GM21390 (cell line): Measurements from ENCODE around the gene PXMP2.

ENCODE experiments used
- ATAC-seq: cut with Tn5 transposase; IDR thresholded peaks from one replicate; pipeline ENCODE4 v1.9.1; 2021; ENCODE audit not compliant: unreplicated experiment

Gene PXMP2

DNA sequence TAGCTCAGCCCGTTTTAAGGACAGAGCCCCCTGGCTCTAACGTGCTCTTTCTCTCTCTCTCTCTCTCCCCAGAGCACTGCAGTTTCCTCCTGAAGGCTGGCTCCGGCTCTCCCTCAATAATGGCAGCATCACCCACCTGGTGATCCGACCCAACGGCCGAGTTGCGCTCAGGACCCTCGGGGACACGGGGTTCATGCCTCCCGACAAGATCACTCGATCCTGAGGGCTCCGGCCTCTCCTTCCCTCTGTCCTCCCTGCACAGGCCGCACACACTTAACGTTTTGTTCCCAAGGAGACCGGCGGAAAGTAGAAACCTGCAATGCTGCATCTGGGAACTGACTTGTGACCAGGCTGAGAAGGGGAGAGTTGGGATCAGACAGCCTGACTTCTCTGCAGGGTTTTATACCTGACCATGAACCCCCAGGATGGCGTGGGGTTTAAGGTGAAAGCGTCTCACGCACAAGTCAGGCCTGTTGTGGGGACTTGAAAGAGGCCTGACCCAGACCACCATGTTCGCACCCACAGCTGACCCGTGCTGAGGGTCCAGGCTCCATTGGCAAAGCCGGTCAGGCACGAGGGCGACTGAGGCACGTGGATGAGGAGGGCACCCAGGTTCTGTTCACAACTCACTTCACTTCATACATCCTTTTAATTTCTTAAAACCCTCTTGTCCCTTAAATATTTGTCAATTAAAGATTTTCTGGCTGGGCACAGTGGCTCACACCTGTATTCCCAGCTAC is 33.4 kb downstream of the PXMP2 start:
- ATAC-seq = no peak

DNA sequence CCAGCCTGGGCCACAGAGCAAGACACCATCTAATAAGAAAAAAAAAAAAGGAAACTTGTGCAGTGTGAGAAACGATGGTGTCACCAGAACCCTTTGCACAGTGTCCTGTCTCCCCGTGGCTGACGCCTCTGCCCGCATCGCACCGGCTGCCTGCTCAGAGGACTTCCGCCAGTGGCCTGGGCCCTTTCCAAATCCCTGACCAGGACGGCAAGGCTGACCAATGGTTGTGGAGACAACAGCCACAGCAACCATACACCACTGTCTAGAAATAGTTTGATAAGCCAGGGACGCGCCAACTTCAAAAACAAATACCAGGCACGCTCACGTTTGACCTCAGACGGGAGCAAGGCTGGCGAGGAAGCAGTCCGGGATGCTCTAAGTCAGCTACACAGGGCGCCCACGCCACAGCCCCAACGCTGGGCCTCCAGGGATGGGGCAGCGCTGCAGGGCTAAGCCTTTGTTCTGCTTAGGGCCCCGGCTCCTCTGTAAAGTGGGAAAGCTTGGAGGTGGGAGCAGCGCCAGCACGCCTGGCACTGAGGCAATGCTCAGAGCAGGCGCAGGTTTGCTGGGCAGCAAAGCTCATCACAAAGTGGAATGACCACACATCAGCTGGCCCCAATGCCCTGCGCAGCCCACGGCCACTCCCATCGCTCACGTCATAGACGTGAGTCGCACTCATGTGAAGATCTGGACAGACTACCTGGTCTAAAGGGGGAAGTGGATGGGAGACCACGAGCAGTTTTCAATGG is 35.8 kb downstream of the PXMP2 start:
- ATAC-seq = no peak

DNA sequence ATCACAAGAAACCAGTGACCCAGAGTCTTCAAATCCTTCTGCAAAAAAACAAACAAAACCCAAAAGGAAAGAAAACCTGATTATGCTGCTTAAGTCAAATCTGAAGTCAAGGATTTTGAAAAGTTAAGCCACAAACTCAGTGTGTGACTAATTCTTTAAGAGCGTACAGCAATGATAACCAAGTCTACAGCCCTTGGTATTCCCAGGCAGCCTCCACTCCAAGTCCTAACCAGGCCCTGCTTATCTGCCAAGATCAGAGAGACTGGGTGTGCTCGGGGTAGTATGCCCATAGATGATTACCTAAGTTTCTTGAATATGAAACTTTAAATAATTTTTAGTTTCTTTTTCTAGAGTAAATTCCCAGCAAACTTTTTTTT is 36.4 kb downstream of the PXMP2 start:
- ATAC-seq = no peak

DNA sequence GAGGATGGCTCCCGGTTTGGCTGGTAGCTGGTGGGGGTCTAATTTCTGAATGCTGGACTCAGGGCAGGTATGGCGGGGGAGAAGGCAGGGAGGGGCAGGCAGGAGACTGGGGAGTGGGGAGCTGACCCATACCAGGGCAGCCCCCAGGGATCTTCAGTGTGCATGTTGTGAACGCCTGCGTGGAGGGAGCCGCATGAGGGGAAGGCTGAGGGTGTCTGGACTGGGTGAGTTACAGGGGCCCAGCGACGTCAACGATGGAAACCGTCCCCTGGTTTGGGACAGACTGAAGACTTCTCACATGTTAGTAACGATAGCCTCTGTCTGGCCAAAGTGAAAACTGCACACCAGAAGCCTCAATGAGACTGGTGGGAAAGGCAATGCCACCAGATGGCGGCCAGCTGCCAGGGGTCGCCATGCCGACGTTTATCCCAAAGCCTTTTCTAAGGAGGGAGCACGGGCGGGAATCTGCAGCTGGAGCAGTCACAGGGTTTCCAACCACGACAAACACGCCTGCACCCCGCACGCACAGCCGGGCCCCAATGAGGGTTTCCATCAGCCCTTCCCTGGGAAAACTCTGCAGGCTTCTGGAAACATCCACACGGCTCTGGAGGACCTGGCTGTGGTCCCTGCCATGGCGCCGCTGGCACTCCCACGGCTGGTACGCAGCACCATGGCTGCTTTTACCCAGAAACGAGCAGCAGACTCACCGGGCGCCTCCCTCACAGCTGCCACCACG is 37.3 kb downstream of the PXMP2 start:
- ATAC-seq = no peak

DNA sequence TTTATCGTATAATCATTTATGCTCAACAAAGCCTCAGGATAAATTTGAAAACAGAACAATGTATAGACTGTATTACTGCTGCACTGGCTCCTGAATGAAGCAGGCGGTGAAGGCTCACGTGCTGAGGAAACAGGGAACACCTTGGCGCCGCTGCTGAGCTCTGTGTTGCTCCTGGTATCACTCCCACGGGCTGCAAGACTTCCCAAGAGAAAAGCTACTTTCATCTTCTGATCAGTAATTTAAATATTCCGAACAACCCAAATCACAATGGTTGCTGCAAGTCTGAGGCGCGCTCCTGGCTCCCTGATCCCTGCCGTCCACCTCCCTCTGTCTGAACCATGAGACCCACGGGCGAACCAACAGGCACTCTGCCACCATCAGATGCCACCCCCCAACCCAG is 39.0 kb downstream of the PXMP2 start:
- no peak for ATAC-seq

DNA sequence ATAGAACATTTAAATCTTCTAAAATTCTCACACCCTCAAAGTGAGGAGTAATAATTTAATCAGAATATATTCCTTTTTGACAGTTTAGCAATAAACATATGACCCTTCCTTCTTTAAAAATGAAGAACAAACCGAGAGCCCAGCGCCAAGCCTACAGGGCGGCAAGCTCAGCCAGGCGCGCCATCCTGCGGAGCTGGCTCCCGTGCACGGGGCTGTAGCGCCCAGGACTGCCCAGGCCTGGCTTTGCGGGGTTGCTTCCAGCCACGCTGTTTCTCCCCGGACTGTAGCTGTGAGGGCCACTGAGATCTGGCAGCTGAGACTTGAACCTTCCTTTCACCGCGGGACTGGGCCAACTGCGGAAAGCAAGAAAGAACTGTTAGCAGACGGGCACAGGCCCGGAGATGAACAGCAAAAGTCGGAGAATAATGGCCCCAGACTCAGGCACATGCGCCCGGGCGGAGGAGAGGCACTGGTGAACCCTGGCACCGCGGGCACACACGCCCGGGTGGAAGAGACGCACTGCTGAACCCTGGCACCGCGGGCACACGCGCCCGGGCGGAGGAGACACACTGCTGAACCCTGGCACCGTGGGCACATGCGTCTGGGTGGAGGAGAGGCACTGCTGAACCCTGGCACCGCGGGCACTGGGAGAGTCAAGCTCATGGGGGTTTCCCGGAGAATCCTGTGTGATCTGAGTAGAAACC is 39.9 kb downstream of the PXMP2 start:
- ATAC-seq = no peak

DNA sequence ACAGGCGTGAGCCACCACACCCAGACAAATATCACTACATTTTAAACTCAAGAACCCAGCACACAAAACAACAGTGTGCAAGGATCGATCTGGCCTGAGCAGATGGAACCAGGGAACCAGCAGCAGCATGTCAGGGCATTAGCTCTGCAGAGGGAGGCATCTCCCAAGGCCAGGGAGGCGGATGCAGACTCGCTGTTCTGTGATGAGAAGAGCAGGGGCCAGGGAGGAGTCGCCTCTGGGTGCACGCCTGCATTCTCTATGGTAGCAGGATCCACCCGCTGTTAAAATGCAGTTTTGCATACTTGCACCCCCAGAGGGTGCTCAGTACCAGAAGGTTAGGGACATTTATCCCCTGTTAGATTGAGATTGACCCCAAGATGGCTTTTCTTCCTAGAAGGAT is 41.1 kb downstream of the PXMP2 start:
- ATAC-seq = no peak

DNA sequence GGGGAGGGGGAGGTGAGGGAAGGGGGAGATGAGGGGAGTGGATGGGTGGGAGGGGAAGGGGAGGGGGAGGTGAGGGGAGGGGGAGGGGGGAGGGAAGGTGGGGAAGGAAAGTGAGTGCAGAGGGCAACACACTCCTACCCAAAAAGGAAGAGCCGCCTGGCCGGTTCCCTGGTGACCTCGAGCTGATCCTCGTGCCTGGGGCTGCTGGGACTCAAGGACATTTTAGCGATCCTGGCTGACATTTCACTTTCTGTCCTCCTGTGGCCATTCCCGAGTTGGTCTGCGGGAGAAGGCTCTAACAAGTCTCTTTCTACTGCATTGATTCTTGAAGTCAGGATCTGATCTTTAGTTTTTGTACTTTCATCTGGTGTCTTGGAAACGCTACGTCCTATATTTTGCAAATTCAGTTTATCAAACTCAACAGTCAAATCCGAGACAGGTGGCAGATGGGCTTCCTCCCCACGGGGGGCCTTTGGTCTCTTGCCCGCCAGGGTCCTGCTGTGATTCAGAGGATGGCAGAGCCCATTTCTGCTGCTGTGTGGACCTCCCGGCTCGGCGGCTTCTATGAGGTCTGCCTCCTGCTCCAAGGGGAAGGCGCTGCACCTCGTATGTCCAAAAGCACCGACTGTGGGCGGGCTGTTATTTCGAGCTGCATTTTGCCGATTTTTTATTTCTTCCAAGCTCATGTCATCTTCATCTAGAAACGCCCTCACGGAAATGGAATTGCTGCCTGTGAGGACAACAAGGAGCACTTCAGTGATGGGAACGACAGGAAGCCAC is 42.3 kb downstream of the PXMP2 start:
- ATAC-seq = no peak

DNA sequence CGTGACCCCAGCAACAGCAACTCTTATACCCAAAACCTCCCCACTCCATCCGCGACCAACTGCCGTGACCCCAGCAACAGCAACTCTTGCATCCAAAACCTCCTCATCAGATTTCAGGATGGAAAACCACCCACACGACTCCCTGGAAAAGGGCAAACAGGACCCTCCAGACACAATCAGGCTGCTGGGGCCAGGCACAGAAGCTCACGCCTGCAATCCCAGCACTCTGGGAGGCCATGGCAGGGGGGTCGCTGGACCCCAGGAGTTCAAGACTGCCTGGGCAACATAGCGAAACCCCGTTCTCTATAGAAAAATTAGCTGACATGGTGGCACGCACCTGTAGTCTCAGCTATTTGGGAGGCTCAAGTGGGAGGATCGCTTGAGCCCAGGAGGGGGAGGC is 43.0 kb downstream of the PXMP2 start:
- ATAC-seq = no peak

DNA sequence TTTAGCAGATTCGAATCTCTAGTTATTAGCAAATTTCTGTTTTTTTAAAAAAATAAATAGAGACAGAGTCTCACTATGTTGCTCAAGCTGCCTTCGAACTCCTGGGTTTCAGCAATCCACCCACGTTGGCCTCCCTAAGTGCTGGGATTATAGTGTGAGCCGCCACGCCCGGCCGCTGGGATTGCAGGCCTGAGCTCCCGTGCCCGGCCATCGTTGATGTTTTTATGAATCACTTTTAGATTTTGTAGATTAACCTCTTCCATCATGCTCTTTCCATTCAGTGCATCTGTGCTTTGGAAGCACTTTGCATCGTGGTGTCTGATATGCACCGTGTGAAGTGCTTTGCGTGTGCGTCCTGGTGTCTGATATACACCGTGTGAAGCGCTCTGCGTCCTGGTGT is 44.2 kb downstream of the PXMP2 start:
- ATAC-seq = no peak

DNA sequence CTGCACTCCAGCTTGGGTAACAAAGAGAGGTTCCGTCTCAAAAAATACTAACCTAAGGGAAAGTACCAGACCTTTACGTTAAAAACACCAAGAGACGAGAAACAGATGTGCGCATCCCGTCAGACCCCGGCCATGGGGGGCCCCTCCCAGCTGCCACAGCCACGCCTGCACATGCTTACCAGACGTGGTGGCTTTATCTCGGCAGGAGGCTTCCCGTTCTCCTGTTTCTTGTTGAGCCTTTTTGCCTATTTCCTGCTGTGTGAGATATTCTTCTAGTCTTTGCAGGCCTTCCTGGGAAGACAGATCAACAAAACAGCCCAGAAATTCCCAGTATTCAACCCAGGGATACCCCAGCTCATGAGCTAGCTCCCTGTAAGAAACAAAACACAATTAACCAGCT is 46.8 kb downstream of the PXMP2 start:
- ATAC-seq = no peak

DNA sequence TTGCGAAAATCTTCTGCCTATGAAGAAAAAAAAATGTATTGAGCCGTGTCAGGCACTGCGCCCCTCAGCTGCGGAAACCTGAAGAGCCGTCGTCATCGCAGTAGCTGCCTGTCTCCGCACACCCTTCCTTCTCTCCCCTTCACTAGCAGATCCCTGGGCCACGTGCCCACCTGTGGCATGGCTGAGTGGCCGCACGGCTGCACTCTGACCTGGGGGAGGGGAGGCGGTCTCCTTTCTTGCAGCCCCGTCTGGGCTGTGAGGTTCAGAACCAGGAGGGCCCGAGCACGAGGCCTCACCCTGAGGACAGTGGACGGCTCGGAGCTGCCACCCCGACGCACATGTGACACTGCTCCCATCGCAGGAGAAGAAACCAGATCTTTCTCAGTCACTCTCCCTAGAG is 48.1 kb downstream of the PXMP2 start:
- ATAC-seq = no peak

DNA sequence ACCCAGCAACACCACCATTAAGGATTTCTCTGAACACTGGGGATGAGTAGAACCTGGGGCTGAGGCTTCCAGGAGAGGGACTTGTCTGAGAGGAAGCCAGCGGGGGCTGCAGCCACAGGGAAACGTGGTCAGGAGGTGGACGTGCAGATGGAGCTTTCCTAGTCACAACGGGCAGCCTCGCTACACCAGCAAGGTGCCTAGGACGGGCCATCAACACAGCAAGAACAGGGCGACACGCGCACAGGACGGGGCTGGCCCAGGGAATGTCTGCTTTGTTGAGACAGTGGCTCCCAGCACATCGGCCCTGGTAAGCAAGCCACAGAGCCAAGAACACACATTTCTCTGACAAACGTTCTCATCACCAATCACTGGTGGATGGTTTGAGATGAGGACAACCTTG is 49.0 kb downstream of the PXMP2 start:
- no peak for ATAC-seq

DNA sequence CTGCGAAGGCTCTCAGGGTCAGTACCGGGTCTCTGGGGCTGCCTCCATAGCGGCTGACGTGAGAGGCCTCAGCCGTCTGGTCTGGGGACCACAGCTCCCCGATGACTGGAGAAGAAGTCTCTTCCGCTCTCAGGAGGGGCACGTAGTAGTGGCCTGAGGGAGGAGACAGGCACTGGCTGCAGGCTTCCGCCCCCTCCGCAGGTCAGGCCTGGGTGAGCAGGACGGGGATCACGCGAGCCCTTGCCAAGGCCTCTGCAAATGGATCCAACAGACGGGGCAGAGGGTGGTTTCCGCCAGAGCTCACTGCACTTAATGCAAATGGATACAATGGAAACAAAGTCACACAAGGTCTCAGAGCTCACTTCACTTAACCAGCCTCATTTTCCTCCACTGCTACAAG is 49.5 kb downstream of the PXMP2 start:
- no peak for ATAC-seq

DNA sequence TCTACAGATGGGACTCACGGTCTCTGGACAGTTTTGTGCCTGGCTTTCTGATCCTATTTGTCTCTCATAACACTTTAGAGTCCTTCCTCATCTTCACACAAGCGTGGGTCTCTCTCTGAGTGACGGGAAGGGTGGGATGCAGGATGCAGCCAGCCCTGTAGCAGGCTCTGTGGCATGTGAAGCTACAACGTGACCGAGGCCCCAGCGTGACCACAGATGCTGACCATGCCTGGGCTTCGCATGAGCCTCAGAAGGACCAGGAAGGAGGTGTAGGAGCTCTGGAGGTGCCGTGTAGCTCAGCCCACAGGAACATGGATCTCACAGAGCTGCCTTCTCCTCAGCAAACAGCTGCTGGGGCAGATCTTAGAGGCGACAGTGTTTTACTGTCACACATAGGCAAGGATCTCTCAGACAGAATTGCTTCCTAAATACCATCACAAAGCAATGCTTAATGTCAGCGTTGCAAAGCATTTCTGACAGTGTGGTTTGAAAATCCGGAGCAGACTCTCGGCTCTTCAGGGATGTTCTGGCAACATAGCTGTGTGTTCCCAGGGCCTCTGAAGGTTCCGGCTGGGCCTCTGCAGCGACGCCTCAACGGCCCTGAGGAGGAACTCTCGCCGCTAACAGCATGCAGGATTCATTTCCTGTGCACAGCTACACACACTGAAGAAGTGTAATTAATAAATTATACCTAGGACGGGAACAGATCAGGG is 52.4 kb downstream of the PXMP2 start:
- no peak for ATAC-seq

DNA sequence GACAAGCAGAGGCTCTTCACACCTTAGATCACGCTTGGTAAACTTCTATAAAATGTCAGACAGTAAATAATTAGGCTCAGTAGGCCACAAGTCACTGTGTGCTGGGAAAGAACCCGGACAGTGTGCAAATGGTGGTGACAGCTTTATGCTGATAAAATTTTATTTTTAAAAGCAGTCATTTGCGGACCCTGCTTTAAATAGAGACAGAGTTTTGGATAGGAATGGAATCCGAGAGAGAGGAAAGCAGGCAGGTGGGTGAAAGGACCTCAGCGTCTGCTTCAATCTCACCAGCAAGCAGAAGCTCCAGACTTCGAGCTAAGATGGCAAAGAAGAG is 52.9 kb downstream of the PXMP2 start:
- ATAC-seq = no peak

DNA sequence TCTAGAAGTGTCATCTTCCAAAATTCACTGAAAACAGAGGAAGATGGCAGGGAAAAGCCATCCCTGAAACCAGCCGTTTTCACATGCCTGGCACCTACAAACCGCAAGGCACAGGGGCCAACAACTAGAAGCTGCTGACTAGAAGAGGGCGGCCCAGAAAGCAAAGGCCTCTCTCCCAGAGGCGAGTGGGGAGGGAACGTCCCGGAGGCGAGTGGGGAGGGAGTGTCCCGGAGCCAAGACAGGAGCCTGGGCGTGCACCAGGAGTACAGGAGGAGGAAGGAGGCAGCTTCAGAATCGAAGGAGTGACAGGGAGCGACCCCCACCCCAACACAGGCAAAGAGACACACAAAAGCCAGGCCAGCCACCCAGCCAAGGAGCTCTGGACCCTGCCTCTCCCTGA is 53.3 kb downstream of the PXMP2 start:
- ATAC-seq = no peak

DNA sequence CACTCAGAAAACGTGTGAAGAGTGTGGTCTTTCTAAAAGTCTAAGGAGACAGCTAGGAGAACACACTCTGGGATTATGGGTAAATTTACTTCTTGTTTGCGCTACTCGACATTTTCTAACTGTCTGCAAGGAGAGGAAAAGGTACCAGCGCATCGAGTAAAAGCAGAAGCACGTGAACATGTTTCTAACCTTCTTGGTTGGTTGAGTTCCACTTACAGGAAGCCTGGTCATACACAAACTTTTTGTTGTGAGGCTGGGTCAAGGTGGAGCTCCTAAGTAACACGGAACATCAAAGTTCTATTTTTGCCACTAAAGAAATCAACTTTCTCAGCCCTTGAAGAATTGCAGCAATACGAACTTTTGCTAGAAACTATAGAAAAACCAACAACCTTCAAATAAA is 54.2 kb downstream of the PXMP2 start:
- no peak for ATAC-seq

DNA sequence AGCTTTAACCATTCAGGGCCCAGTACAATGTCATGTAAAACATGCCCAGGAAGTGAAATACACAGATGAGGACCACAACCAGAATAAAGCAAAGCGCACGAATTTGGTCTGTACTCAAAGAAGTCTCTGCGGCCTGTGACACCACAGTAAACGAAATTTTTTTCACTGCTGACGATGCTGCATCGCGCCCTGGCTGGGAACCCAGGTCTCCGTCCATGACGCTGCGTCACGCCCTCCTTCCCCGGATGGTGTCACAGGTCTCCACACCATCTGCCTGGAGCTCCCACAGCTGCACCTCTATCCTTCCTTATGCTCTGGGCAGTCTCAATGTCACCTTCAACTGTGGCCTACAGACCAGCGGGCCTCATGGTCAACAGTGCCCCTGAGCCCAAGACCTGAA is 56.4 kb downstream of the PXMP2 start:
- ATAC-seq = no peak

DNA sequence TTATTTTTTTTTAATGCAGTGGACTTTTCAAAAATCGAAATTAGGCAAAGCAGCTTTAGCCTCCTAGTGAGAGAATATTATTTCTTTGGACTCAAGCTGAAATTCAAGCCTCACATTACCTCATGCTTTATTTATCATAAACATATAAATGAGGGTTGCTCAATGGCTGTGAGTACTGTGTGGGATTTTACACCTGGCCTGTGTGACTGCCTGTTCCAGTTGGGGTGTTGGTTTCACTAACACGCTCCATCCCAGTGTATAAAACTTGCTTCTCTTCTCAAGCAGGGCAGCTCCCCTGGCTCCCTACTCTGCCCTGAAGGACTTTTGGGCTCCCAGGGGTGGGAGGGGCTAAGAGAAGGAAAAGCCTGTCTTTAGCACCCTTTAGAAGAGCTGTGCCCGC is 59.2 kb downstream of the PXMP2 start:
- no peak for ATAC-seq
